PC-3 (cell line): ENCODE measurements around the gene TRPM1. TPM values are rescaled to one million over a fixed set of nuclear protein-coding genes. Genes with fewer than 3 reads are reported as not detected.

Source experiments
- ATAC-seq: fragments of 200-7000 bp; cut with Tn5 transposase; 2 replicates; pipeline ENCODE4 v1.9.1; 2020; ENCODE audit warnings: mild to moderate bottlenecking, moderate library complexity
- BruUV-seq: library from RNA; stranded (reverse); fragments of 400-500 nt; replicated peaks from 2 replicates; lab custom pipeline; 2021; lab: Mats Ljungman, UMichigan
- CTCF ChIA-PET: fragments of 300-600 bp; sonication (Branson Sonifier 250); formaldehyde crosslinking; loops from one replicate; lab custom pipeline; 2022; ENCODE audit warnings: antibody characterized with exemption; lab: Charles Lee
- POLR2A ChIA-PET: fragments of 300-600 bp; sonication (Branson Sonifier 250); formaldehyde crosslinking; loops from one replicate; lab custom pipeline; 2022; ENCODE audit warnings: antibody characterized with exemption; ENCODE audit not compliant: unreplicated experiment; lab: Charles Lee
- DNase-seq: peaks from one replicate; pipeline ENCODE4 v3.0.0-alpha.2; 2015
- H2AFZ ChIP-seq: fragments of 300-600 bp; sonication (generic); 2 replicates; pipeline ENCODE4 v1.6.0; 2016; ENCODE audit warnings: antibody characterized with exemption, low read length
- H3F3A ChIP-seq: fragments of 300-600 bp; sonication (generic); one replicate; pipeline ENCODE4 v1.6.0; 2017; ENCODE audit warnings: antibody characterized with exemption, low read length, control low read depth, mild to moderate bottlenecking; ENCODE audit not compliant: unreplicated experiment
- H3K27ac ChIP-seq: fragments of 300-600 bp; sonication (generic); 2 replicates; pipeline ENCODE4 v1.5.1; 2016; ENCODE audit warnings: mild to moderate bottlenecking, low read length
- H3K27me3 ChIP-seq: fragments of 300-600 bp; sonication (generic); 2 replicates; pipeline ENCODE4 v1.6.1; 2016; ENCODE audit warnings: low read length, mixed read lengths
- H3K36me3 ChIP-seq: fragments of 300-600 bp; sonication (generic); 2 replicates; pipeline ENCODE4 v1.6.1; 2016; ENCODE audit warnings: low read depth, mixed run types, low read length, mixed read lengths
- H3K4me1 ChIP-seq: fragments of 300-600 bp; sonication (generic); 2 replicates; pipeline ENCODE4 v1.5.1; 2016; ENCODE audit warnings: low read length; ENCODE audit not compliant: insufficient read depth
- H3K4me2 ChIP-seq: fragments of 300-600 bp; sonication (generic); 2 replicates; pipeline ENCODE4 v1.6.0; 2016; ENCODE audit warnings: low read length
- H3K4me3 ChIP-seq: fragments of 300-600 bp; sonication (generic); 2 replicates; pipeline ENCODE4 v1.5.1; 2016; ENCODE audit warnings: mild to moderate bottlenecking, low read length, mixed read lengths
- H3K79me2 ChIP-seq: fragments of 300-600 bp; sonication (generic); 2 replicates; pipeline ENCODE4 v1.6.1; 2017; ENCODE audit warnings: low read length, mixed read lengths
- H3K9ac ChIP-seq: fragments of 300-600 bp; sonication (generic); 2 replicates; pipeline ENCODE4 v1.6.0; 2016; ENCODE audit warnings: mild to moderate bottlenecking, low read length
- H3K9me2 ChIP-seq: fragments of 300-600 bp; sonication (generic); replicated peaks from 2 replicates; pipeline ENCODE4 v1.6.1; 2016; ENCODE audit warnings: mixed run types, low read length, mixed read lengths
- H3K9me3 ChIP-seq: fragments of 300-600 bp; sonication (generic); 2 replicates; pipeline ENCODE4 v1.6.1; 2016; ENCODE audit warnings: low read length, mixed read lengths
- H4K20me1 ChIP-seq: fragments of 300-600 bp; sonication (generic); 2 replicates; pipeline ENCODE4 v1.6.1; 2016; ENCODE audit warnings: low read length, mixed read lengths
- EZH2 ChIP-seq: fragments of 300-600 bp; sonication (generic); IDR thresholded peaks from one replicate; pipeline ENCODE4 v1.6.1; 2017; ENCODE audit warnings: antibody characterized with exemption, mild to moderate bottlenecking, low read length; ENCODE audit not compliant: unreplicated experiment
- EZH2phosphoT487 ChIP-seq: fragments of 300-600 bp; sonication (generic); IDR thresholded peaks from 2 replicates; pipeline ENCODE4 v1.6.1; 2018; ENCODE audit warnings: mild to moderate bottlenecking, antibody characterized with exemption, low read length, borderline replicate concordance
- intact Hi-C: fragments of 100-400 bp; cut with micrococcal nuclease; formaldehyde crosslinking; loops from 2 replicates; pipeline ENCODE4 v1.9.0; 2023
- total RNA-seq: library from RNA; depleted of rRNA; stranded (reverse); fragments of >200 nt; gene quantifications from 2 replicates; pipeline ENCODE4 v1.2.3, GENCODE V29; 2014
- TF ChIP-seq, protein P1 (sequence below): fragments of 300-600 bp; sonication (generic); conservative IDR thresholded peaks from 2 replicates; pipeline ENCODE4 v1.5.1; 2017; ENCODE audit warnings: antibody characterized with exemption, low read depth, mild to moderate bottlenecking, low read length

Gene TRPM1
- total RNA-seq, 1 experiment from 2014 or later, result not detected

DNA sequence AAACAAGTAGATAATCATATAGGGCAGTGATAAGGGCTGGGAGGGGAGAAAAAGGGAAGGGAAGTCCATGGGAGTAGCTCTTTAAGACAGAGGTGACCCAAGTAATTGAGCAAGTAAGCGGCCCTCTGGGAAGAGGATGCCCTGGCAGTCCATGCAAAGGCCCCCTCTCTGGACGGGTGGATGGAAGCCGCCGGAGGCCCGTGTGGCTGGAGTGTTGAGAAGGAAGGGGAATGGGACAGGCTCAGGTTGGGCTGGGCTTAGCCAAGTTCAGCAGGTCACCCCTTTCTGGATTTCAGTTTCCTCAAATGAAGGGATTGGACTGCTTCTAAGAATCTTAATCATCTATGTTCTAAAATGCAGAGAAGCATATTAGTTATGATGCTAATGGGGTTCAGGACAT is 32.4 kb upstream of the TRPM1 start:
- Histone ChIP-seq H3K27me3 (peaks cover 31% of the 10 kb centered on the region), H3K4me1 (no peaks in the 10 kb centered on the region), H3K4me2 (no peak overlapping the region), H3K9me2 (no peaks in the 10 kb centered on the region), H3F3A (no peaks in the 10 kb centered on the region), H4K20me1 (no peaks in the 10 kb centered on the region), H3K27ac (no peak overlapping the region), H3K79me2 (no peaks in the 10 kb centered on the region), H3K36me3 (no peaks in the 10 kb centered on the region), H2AFZ (no peak overlapping the region), H3K9me3 (no peaks in the 10 kb centered on the region), H3K9ac (no peak overlapping the region), H3K4me3 (no peak overlapping the region)
- TF ChIP-seq EZH2 (no peak), EZH2phosphoT487 (no peak)
- TF ChIP-seq, protein P1, sequence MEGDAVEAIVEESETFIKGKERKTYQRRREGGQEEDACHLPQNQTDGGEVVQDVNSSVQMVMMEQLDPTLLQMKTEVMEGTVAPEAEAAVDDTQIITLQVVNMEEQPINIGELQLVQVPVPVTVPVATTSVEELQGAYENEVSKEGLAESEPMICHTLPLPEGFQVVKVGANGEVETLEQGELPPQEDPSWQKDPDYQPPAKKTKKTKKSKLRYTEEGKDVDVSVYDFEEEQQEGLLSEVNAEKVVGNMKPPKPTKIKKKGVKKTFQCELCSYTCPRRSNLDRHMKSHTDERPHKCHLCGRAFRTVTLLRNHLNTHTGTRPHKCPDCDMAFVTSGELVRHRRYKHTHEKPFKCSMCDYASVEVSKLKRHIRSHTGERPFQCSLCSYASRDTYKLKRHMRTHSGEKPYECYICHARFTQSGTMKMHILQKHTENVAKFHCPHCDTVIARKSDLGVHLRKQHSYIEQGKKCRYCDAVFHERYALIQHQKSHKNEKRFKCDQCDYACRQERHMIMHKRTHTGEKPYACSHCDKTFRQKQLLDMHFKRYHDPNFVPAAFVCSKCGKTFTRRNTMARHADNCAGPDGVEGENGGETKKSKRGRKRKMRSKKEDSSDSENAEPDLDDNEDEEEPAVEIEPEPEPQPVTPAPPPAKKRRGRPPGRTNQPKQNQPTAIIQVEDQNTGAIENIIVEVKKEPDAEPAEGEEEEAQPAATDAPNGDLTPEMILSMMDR, result no peak
- ChIA-PET CTCF (no interaction called here), POLR2A (no interaction called here)
- ATAC-seq (no peak), DNase-seq (no peak)
- intact Hi-C loops, result no loop called here
- BruUV-seq, result no TSS peak

DNA sequence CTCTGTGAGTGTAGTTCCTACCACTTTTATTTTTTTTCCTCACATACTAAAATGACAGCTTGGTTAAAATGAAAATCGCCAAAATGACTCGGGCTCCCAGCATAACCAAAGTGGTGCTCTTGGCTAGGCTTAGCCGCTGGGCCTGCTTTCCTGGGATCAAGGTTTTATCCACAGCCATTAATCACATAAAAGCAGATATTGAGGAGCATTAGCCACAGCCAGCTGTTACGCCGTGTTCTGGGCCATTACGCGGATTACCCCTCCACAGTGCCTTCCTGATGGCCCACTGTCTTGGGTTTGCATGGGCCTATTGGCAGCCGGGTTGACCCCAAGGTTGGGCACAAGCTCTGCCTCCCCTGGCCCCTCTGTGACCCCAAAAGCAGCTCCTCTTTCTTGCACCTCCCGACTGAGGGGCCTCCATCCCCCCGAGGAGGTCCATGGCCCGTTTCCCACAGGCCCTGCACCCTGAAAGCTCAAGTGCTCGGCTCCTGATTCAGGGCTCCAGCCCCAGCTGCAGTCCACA is 30.4 kb upstream of the TRPM1 start:
- ATAC-seq (no peak), DNase-seq (no peak)
- ChIA-PET POLR2A (no interaction called here), CTCF (interaction anchor here (0.6 kb wide), 1 partner anchor 347 kb away, joined by 10 read pairs; no protein-coding TSS in a partner anchor)
- Histone ChIP-seq H3K79me2 (no peaks in the 10 kb centered on the region), H3K4me1 (no peaks in the 10 kb centered on the region), H3K9me3 (no peaks in the 10 kb centered on the region), H3K9me2 (no peaks in the 10 kb centered on the region), H2AFZ (no peak overlapping the region), H3K27ac (no peak overlapping the region), H3K27me3 (peaks cover 23% of the 10 kb centered on the region), H3K36me3 (no peaks in the 10 kb centered on the region), H4K20me1 (no peaks in the 10 kb centered on the region), H3F3A (no peaks in the 10 kb centered on the region), H3K4me3 (no peak overlapping the region), H3K4me2 (no peak overlapping the region), H3K9ac (no peak overlapping the region)
- BruUV-seq, result no TSS peak
- intact Hi-C loops, result no loop called here
- TF ChIP-seq EZH2, result no peak
- TF ChIP-seq, protein P1, result no peak
- TF ChIP-seq EZH2phosphoT487, result no peak

DNA sequence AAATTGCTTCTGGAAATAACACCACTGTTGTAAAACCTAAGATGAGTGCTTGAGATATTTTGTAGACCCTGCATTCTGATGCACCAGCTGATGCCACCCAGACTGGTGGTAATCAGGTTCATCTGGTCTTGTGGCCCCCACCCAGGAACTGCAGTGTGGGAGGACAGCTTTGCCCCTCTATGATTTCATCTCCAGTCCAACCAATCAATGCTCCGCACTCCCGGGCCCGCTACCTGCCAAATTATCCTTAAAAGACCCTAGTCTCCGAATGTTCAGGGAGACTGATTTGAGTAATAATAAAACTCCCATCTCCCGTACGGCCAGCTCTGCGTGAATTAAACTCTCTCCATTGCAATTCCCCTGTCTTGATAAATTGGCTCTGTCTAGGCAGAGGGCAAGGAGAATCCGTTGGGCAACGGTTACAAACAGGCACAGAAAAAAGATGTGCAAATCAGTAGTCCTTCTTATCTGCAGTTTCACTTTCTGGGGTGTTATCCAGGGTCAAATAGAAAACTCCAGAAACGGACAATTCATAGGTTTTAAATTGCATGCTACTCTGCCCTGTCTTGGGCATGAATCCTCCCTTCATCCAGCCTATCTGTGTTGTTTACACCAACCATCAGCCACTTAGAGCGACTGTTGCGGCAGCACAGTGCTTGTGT is 29.2 kb upstream of the TRPM1 start:
- H4K20me1 ChIP-seq, result no peaks in the 10 kb centered on the region
- H3K79me2 ChIP-seq, result no peaks in the 10 kb centered on the region
- no peak overlapping the region for H3K9ac ChIP-seq
- no peaks in the 10 kb centered on the region for H3F3A ChIP-seq
- H3K27ac ChIP-seq, result no peak overlapping the region
- POLR2A ChIA-PET, result no interaction called here
- peaks cover 21% of the 10 kb centered on the region for H3K27me3 ChIP-seq
- no peaks in the 10 kb centered on the region for H3K9me3 ChIP-seq
- no peaks in the 10 kb centered on the region for H3K9me2 ChIP-seq
- no peak overlapping the region for H3K4me3 ChIP-seq
- no peaks in the 10 kb centered on the region for H3K36me3 ChIP-seq
- no peak overlapping the region for H3K4me2 ChIP-seq
- BruUV-seq, result no TSS peak
- intact Hi-C loops, result no loop called here
- no peak overlapping the region for H2AFZ ChIP-seq
- no peak for TF ChIP-seq EZH2phosphoT487
- TF ChIP-seq, protein P1, result no peak
- TF ChIP-seq EZH2, result no peak
- ATAC-seq (no peak), DNase-seq (no peak)
- CTCF ChIA-PET, result no interaction called here
- H3K4me1 ChIP-seq, result no peaks in the 10 kb centered on the region
